ENCODE results near the gene COL1A1. TPM values are rescaled to one million over a fixed set of nuclear protein-coding genes. Genes with fewer than 3 reads are reported as not detected.

Gene COL1A1
- total RNA-seq, 6 donors from 2014 or later: 15.4 to 555 (median 117) TPM

GRCh38 chr17:50214976-50215760 lies 13.7 kb upstream of the COL1A1 start:
- Histone ChIP-seq H3K27me3 (peaks cover 0 to 2% (median 0%) of the 10 kb centered on the region in 4 donors), H3K4me1 (peaks cover 24 to 43% (median 37%) of the 10 kb centered on the region in 4 donors), H3K27ac (peak overlapping the region in 1 of 4 donors; percentile 18), H3K9me3 (no peaks in the 10 kb centered on the region), H3K4me3 (no peak overlapping the region), H3K36me3 (no peaks in the 10 kb centered on the region)
- 67 to 78% methylated on average over 8 of the region's 8 CpGs for WGBS, 2 donors
- no peak for DNase-seq
- TF ChIP-seq POLR2A (IDR thresholded peaks at IDR 0.05) (no peak), EP300 (IDR thresholded peaks at IDR 0.05) (no peak), POLR2AphosphoS5 (IDR thresholded peaks at IDR 0.05) (no peak), CTCF (IDR thresholded peaks at IDR 0.05) (no peak)
- ATAC-seq (ENCODE audit: low FRiP score in 2 of 2): no peak

GRCh38 chr17:50213026-50214022 lies 11.9 kb upstream of the COL1A1 start:
- WGBS, 2 donors: 67 to 70% methylated on average over 9 of the region's 9 CpGs
- DNase-seq: peak in 1 of 2 donors; percentile 13
- no peak overlapping the region for H3K27ac ChIP-seq
- H3K9me3 ChIP-seq: no peaks in the 10 kb centered on the region
- ATAC-seq (ENCODE audit: low FRiP score in 2 of 2): no peak
- peaks cover 0 to 2% (median 0%) of the 10 kb centered on the region in 4 donors for H3K27me3 ChIP-seq
- TF ChIP-seq CTCF (IDR thresholded peaks at IDR 0.05) (no peak), POLR2AphosphoS5 (IDR thresholded peaks at IDR 0.05) (no peak), EP300 (IDR thresholded peaks at IDR 0.05) (no peak), POLR2A (IDR thresholded peaks at IDR 0.05) (no peak)
- H3K36me3 ChIP-seq: no peaks in the 10 kb centered on the region
- H3K4me3 ChIP-seq: no peak overlapping the region
- H3K4me1 ChIP-seq: peaks cover 20 to 31% (median 24%) of the 10 kb centered on the region in 4 donors

- Histone ChIP-seq H3K4me3 (no peak overlapping the region), H3K9me3 (no peaks in the 10 kb centered on the region), H3K36me3 (no peaks in the 10 kb centered on the region), H3K27me3 (peaks cover 0 to 2% (median 0%) of the 10 kb centered on the region in 4 donors), H3K27ac (peak overlapping the region in 1 of 4 donors; percentile 11), H3K4me1 (peaks cover 20 to 29% (median 23%) of the 10 kb centered on the region in 4 donors)
- peak in 1 of 2 donors; percentile 16 for DNase-seq
- 67 to 69% methylated on average over 13 to 15 of the region's 15 CpGs for WGBS, 2 donors
- ATAC-seq (ENCODE audit: low FRiP score in 2 of 2): no peak
- TF ChIP-seq POLR2AphosphoS5 (IDR thresholded peaks at IDR 0.05) (no peak), POLR2A (IDR thresholded peaks at IDR 0.05) (no peak), CTCF (IDR thresholded peaks at IDR 0.05) (no peak), EP300 (IDR thresholded peaks at IDR 0.05) (no peak)
Observed at GRCh38 chr17:50212121-50212843, 10.9 kb upstream of the COL1A1 start.

- Histone ChIP-seq H3K27me3 (peaks cover 0 to 2% (median 0%) of the 10 kb centered on the region in 4 donors), H3K36me3 (no peaks in the 10 kb centered on the region), H3K27ac (peak overlapping the region in 2 of 4 donors; percentile 47 to 77), H3K4me3 (no peak overlapping the region), H3K9me3 (no peaks in the 10 kb centered on the region), H3K4me1 (peaks cover 20 to 33% (median 26%) of the 10 kb centered on the region in 4 donors)
- 67 to 77% methylated on average over 7 to 9 of the region's 9 CpGs for WGBS, 2 donors
- TF ChIP-seq POLR2AphosphoS5 (IDR thresholded peaks at IDR 0.05) (peak in 1 of 2 donors; percentile 15), EP300 (IDR thresholded peaks at IDR 0.05) (no peak)
- no peak for ATAC-seq (ENCODE audit: low FRiP score in 2 of 2)
- DNase-seq: peak in 1 of 2 donors; percentile 21
Observed at GRCh38 chr17:50211249-50212120, 10.1 kb upstream of the COL1A1 start.
